D341Med (cell line): ENCODE data around the gene IL22.

ENCODE experiments used
- DNase-seq: peaks from one replicate; pipeline ENCODE4 v3.0.0; 2012; ENCODE audit warnings: low spot score

IL22 gene, protein sequence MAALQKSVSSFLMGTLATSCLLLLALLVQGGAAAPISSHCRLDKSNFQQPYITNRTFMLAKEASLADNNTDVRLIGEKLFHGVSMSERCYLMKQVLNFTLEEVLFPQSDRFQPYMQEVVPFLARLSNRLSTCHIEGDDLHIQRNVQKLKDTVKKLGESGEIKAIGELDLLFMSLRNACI

GRCh38 chr12:68253504-68253903 is at the start of gene IL22:
Gene IL22, minus strand, starts transcription at chr12:68253604. Its CDS starts 156 bp downstream, at chr12:68253448.
- DNase-seq = no peak

GRCh38 chr12:68297929-68298328 is 44.5 kb upstream of the IL22 start:
- no peak for DNase-seq

DNA sequence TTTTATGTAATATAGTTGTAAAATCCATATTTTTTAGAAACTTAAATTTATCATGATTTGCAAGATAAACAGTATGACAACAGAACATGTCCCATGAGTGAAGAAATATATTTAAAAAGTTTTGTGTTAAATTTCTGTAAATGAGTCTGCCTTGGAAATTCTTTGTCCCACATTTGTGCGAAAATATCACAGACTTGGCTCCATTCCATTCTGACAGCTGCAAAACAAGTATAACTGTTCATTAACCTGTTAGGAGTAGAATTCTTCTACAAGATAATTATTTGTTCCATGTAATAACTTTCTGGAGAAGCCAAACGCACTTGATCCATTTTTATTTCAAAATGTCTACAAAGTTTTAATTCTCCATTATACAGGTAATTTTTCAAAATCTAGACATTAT is 40.8 kb upstream of the IL22 start:
- no peak for DNase-seq

DNA sequence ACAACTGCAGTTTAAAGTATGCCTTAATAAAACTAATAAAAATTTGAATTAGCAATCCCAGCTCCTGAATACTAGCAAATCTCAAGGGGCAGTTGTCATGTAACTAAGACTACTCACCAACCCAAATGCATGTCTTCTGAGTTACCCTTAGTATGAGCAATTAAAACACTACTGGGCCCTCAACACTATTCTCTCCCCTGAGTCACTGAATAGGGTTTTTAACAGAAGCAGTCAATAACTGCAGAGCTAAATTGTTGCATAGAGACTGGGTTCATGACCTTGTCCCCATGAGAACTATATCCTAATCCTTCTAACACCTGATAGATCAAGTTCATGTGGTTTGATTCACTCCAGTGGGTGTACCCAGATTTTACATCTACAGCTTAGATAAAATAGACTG is 39.9 kb upstream of the IL22 start:
- no peak for DNase-seq

- no peak for DNase-seq
Observed at GRCh38 chr12:68292151-68292943, 38.9 kb upstream of the IL22 start.

GRCh38 chr12:68291396-68292036 is 38.1 kb upstream of the IL22 start:
- DNase-seq = no peak

DNA sequence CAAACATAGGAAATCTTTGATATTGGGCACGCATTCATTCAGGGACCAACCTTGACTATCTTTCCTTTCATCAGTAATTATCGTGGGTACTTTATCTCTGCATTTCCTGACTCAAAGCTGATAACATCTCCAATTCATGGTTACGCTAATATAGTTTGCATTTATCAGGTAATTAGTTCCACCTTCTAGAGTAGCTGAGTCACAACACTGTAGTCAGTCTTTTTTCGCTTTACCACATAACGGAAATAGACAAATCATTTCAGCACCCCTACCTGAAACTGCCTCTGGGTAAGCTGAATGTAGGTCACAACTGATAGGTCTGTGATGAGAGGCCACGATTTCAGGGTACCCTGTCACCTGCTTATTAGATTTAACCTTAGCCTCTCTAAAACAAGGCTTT is 36.7 kb upstream of the IL22 start:
- DNase-seq = no peak

GRCh38 chr12:68287106-68287505 is 33.7 kb upstream of the IL22 start:
- DNase-seq = no peak

DNA sequence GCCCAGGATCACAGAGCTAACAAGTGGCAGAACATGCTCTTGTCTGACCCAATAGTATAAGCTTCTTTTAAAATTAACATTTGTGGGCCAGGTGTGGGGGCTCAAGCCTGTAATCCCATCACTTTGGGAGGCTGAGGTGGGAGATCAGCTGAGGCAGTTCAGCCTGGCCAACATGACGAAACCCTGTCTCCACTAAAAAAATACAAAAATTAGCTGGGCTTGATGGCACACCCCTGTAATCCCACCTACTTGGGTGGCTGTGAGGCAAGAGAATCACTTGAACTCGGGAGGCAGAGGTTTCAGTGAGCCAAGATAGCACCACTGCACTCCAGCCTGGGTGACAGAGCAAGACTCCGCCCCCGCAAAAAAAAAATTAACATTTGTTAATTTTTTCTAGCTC is 33.0 kb upstream of the IL22 start:
- DNase-seq = no peak

GRCh38 chr12:68285541-68285940 is 32.1 kb upstream of the IL22 start:
- no peak for DNase-seq

- no peak for DNase-seq
Observed at GRCh38 chr12:68281322-68282077, 28.1 kb upstream of the IL22 start.

- no peak for DNase-seq
Observed at GRCh38 chr12:68280240-68280639, 26.8 kb upstream of the IL22 start.

DNA sequence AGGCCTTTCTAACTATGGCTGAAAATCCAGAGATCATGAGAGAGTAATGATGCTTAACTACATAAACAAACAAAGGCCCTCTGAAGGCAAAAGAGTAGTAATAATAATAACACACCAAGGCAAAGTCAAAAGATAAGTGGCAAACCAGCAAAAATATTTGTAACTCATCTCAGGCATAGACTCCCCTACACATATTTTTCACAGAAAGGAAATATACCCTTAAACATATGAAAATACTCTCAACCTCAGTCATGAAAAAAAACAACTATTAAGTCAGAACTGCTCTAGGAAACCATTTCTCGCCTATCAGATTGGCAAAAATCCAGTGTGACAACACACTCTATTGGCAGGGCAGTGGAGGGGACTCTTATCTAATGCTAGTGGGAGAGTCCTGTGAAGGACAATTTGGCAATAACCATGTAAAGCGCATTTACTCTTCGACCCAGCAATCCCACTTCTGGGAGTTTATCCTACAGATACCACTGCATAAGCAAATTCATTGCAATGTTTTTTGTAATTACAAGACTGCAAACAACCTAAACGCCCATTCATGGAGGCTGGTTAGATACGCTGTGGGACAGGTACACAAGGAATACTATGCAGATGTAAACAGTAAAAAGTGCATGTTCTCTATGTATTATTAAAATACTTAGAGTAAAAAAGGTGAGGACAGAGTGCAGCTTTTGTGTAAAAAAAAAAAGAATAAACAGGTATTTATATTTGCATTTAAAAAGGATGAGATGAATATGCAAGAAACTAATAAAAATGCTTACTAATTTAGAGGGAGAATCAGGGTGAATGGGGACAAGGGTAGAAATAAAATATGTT is 26.0 kb upstream of the IL22 start:
- no peak for DNase-seq

DNA sequence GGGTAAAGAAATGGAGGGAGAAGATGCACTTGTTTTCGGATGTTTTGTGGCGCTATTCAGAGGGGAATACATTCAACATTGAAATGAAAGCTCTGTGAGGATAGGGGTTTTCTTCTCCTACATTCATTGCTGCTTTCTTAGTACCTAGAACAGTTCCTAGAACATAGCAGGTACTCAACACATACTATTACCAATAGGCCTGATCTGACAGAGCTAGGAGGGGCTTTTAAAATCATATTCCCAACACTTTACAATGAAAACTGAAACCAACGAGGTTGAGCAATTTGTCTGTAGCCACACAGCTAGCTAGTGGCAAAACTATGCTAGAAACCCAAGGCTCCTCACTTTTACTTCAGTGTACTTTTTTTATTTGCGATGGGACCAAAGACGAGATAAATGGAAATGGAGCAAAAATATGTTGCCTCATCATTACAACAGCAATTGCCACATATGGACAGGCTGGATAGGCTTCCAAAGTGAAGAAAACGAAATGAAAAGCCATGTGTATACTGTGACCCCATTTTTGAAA is 23.1 kb upstream of the IL22 start:
- no peak for DNase-seq

DNA sequence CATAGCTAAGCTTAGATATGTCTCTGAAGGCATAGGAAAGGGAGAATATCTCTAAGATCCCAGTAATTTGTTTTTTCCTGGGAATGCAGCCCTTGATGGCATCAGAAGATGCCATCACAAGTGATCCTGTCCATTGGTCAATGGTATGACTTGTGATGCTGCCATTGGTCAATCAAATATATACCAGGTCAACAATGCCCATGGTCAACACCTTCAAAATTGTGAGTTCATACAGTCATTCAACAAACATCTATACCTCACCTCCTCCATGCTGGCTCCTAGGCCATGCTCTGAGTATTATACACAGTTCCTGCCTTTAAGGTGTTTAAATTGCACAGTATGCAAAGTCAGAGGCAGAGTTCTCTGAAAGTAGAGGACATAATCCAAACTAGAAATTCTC is 19.3 kb upstream of the IL22 start:
- DNase-seq = no peak

- no peak for DNase-seq
Observed at GRCh38 chr12:68271346-68271745, 17.9 kb upstream of the IL22 start.

DNA sequence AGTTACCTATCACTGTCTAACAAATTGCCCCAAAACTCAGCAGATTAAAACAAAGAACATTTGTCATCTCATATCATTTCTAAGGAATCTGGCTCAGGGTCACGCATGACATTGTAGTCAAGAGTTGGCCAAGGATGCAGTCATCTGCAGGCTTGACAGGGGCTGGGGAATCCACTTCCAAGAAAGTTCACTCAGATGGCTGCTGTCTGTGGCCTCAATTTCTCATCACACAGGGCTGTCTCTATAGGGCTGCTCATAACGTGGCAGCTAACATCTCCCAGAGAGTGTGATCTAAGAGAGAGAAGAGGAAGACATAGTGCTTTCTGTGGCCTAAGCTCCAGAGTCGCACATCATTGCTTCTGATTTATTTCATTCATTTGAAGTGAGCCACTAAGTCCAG is 17.0 kb upstream of the IL22 start:
- no peak for DNase-seq

DNA sequence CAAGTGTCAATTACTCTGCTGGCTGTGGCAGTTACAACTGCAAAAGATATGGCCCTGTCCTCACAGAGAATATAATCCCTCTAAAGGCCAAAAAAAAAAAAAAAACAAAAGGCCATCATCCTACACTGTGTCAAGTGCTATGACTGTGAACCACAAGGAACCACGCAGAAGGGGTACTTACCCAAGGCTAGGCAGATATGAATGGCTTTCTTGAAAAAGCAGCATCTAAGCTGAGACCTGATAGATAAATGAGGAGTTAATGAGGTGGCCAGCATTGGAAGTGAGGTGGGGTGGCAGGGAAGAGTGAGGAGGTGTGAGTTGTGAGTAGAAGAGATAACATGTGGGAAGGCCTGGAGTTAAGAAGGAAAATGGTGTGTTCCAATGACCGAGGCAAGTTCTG is 16.4 kb upstream of the IL22 start:
- DNase-seq = no peak

DNA sequence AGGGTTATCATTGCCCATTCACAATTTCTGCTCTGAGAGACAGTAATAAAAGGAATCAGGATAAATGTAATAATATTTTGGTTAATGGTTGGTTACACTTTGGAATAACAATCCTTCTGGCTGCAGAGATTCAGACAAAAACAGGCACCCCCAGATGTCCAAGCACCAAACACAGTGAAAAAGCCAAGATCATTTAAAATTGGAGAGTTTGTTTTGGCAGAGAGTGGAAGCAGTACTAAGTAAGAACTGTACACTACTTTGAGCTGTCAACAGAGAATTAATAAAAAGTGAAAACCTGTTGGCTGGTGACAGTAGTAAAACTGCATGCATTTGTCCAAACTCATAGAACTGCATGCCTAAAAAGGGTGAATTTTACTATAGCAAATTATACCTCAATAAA is 15.6 kb upstream of the IL22 start:
- DNase-seq = no peak

GRCh38 chr12:68267892-68268396 is 14.5 kb upstream of the IL22 start:
- DNase-seq = no peak

GRCh38 chr12:68264857-68265256 is 11.5 kb upstream of the IL22 start:
- no peak for DNase-seq
